DND-41 (cell line): Measurements from ENCODE around the gene ACAT2.

Experiments
- CTCF ChIP-seq: IDR thresholded peaks from 2 replicates; pipeline ENCODE4 v1.5.1; 2012; ENCODE audit warnings: borderline replicate concordance, low read length, moderate library complexity, mild to moderate bottlenecking; ENCODE audit not compliant: poor library complexity, severe bottlenecking; ENCODE audit errors: extremely low read depth
- EZH2 ChIP-seq: IDR thresholded peaks from 3 replicates; pipeline ENCODE4 v1.6.1; 2012; ENCODE audit warnings: borderline replicate concordance, low read depth, mild to moderate bottlenecking, moderate library complexity, low read length, inconsistent platforms; ENCODE audit not compliant: severe bottlenecking

GRCh38 chr6:159739341-159739740 is 22.5 kb upstream of the ACAT2 start:
- TF ChIP-seq CTCF = no peak
- no peak for TF ChIP-seq EZH2
